GM21390 (cell line): ENCODE measurements around the gene ERICH6B.

ENCODE experiments used
- ATAC-seq: cut with Tn5 transposase; IDR thresholded peaks from one replicate; pipeline ENCODE4 v1.9.1; 2021; ENCODE audit not compliant: unreplicated experiment

The ERICH6B gene

DNA sequence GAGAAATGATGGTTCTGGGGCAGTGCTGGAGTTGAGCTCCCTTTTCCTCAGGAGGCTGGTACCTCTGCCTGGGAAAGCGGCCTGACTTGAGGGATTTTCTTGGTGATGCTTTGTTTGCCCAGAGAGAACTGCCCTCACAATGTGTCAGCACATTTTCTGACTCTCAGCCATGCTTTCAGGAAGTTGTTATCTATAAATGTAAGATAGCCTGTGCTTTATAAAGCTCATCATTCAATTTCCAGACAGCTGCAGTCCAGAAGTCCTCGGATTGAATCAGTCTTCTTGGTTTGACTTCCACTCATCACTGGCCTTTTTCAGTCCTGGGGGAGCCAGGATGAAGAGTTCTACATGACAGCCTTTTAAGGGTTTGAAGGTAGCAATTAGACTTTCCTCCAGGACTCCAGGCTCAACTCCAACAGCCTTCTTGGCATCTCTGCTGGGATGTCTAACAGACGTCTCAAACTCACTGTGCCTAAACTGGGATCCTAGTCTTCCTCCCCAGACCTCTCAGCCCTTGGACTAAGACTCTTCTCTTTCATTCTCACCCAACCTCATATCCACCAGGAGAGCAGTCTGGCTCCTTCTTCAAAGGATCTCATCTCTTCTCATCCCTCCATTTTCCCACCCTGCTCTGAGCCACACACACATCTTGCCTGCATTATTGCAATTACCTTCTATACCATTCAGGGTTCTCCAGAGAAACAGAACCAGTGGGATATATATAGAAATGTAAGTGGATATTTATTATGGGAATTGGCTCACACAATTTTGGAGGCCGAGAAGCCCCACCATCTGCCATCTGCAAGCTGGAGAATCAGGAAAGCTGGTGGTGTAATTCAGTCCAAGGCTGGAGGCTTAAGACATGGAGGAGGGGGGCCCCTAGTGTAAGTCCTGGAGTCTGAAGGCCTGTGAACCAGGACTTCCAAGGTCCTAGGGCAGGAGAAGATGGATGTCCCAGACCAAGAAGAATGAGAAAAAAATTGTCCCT lies 13.1 kb downstream of the ERICH6B start:
- no peak for ATAC-seq

DNA sequence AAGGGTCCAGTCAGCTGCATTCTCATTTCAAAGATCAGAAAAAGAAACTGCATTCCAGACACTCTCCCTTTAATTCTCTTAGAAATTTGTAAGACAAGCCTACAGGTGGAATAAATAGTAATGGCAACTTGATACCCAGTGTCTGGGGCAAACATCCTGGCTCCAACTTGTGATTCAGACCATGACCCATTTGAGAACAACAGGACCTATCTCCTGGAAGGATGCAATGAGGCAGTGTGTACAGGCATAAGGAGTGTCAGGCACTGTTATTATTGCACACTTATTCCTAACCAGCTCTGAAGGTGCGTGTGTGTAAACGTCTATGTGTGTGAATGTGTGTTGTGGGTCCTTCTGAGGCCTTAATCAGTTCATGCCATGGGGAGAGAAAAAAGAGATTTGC lies 13.9 kb downstream of the ERICH6B start:
- no peak for ATAC-seq

DNA sequence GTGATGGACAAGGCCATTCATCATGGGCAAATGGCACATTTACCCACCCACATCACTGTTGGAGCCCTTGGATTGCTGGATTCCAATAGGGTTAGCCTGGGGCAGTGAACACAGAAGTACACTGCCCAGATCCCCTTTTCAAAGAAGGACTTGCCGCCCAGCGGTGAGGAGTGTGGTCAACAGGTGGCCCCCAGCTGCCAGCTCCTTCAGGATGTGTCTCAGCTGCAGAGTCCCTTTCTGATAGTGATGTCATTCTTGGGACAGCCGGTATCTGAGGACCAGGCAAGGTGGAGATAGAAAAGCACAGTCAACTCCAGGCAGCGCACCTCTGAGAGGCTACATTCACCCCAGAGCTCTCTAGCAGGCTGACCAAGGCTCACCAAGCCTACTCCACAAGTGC lies 16.9 kb downstream of the ERICH6B start:
- ATAC-seq: no peak

DNA sequence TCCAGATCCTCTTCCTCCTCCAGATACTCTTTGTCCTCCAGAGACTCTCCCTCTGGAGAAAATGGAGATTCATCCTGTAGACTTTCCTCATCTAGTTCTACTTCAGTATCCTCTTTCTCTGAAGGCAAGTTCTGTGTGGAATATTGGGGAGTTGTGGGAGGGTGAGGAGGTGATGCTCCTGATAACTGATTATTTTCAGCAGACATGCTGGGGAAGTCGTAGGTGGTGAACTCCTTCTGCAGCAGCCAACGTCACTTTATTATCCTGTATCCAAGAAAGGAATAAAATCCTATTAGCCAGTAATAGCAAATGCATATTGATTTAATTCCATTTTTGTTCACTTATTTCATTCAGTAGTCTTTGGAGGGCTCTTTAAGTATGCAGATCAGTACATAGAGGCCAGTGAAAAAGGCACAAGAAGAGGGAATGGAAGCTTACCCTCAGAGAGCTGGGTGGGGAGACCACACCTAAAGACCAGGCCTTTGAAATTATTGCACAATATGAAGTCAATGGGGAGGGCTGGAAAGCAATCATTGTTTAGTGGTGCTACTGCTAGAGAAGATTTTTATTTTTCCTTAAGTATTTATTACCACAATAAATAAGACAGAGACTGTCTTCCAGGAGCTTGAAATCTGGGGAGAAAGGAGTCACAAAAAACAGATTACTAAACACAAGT lies 18.6 kb downstream of the ERICH6B start:
- no peak for ATAC-seq

DNA sequence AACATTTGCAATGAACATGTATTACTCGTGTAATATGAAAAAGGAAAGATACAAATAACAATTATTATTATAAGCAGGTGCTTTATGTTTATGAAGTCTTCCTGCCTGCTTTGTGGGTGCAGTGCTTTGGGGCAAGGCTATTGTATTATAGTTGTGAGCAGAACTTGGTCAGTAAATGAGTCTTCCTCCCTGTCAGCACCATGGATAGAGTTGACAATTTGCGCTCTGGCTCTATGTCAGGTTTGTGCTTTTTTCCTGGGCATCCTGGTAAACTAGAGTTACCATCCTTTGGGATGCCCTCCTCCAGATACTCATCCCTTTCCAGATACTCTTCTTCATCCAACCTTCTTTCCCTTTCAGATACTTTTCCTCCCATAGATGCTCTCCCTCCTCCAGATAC lies 19.6 kb downstream of the ERICH6B start:
- ATAC-seq: no peak

DNA sequence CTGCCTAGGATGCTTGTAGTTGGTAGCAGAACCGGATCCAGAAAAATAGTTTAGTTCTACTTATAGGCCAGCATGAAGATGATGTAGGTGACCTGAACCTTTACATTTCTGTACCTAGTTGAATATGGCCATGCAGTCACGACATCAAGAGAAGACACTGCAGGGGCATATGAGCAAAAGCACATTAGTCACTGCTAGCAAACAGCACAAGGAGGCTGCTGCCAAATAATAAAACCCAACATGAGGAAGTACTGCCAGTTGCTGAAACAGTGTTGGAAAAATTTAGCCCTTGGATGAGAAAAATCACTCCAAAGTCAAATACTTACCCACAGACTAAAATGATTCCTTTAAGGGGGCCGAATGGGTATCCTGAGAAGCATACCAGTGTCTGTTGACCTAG lies 20.8 kb downstream of the ERICH6B start:
- ATAC-seq: no peak

DNA sequence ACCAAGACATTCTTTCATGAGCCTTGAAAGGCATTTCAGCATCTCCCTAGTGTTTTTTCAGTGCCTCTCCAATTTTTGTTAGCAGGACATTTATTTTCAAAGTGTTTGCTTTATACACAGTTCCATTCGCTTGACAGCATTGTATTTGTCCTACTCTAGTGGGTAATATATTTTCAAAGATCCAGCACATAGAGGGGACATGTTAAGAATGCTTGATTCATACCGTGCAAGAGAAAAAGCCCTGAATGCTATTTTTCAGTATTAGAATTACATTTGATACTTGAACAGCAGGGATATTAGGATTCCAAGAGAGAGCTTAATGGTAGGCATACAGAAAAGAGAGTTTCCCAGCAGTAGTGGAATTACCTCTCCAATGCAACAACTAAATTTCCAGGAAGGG lies 21.3 kb downstream of the ERICH6B start:
- ATAC-seq: no peak

DNA sequence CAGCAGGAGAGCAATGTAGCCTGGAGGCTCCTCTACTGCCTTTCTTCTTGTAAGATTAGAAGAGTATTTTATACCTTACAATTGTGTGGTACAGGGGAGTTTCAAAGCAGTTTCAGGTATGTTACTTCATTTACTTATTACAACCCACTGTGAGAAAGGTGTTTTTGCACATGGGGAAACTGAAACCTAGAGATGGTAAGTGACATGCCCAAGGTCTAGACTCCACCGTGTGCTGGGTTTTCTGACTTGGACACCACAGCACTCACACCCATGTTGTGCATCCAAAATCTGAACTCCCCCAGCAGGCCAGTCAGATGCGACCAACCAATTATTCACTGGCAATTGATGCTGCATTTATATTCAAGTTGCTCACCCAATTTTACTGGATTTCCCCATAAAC lies 22.8 kb downstream of the ERICH6B start:
- peak; percentile 61 for ATAC-seq

DNA sequence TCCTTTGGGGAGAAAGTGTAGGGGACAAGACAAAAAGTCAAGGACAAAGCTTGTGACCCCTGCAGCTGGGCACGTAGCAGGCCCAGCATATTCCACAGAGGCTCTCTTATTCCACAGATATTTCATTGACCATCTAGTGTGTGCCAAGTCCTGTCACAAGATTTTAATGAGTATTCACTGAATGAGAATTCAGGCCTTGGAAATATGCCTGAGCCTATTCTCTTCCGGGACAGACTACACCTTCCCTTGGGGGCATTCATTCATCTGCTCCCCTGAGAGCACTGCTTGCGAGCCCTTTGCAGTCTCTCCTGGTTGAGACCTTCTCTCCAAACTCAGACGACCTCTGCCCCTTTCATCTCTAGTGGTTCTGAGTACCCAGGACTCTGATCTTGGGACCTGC lies 25.5 kb downstream of the ERICH6B start:
- ATAC-seq: no peak

DNA sequence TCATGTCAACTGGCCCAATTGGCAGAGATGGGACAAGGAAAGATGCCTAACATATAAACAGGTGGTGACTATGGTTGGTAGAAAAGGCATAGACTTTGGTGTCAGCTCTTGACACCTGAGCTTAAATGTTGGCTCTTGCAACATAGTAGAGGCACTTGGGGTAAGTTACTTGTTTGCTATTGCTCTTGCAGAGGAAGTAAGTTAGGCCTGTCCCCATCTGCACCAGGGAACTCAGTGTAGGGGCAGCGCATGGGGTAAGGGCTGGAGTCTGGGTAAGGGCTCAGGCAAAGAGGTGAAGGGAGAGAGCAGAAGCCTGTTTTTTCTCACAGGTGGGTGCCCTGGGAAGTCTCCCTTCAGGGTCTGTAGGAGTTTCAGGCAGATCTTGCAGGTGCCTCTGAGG lies 27.6 kb downstream of the ERICH6B start:
- ATAC-seq: no peak

DNA sequence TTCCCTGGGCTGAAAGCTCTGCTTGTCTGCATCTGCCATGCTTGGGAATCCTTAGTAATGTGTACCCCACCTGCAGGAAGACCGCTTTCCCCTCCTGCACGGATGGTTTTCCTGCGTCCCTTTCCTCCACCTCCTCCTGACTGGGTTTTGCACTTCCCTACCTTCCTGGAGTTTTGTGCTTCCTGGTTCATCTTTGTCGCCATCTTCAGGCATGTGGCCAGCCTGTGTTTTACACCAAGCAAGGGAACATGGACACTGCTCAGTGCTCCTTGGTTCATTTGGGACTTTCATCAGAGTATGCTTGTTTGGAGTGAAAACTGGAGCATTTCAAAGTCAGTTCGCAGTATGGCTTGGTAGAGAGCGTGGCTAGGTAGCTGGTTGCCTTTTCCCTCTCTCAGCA lies 30.7 kb downstream of the ERICH6B start:
- no peak for ATAC-seq

DNA sequence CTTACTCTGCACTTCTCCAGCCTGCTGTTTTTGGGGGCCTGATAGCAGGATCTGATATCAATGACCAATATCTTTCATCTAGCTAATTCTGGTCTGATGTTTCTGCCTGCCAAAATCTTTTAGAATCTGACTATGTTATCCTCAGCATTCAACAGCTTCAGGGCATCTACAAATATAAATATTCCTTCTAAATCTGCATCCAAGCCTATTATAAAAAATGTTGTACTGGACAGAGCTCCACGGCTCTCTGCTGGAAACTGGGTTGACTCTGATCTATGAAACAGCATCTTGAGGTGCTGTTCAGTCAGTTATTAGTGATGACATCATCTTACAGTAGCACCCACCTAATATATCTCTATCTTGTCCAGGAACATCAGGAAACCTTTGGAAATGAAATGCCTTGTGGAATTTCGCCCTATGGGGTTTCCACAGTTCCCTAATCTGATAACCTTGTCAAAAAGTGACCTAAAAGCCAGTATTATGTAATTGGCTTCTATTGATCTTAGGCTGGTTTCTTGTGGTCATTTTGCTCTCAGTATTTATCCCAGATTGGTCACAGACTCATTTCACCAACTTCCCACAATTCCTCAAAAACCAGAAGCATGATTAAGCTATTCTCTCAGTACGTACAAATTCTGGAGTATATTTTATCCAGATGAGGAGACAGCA lies 33.0 kb downstream of the ERICH6B start:
- ATAC-seq: no peak

DNA sequence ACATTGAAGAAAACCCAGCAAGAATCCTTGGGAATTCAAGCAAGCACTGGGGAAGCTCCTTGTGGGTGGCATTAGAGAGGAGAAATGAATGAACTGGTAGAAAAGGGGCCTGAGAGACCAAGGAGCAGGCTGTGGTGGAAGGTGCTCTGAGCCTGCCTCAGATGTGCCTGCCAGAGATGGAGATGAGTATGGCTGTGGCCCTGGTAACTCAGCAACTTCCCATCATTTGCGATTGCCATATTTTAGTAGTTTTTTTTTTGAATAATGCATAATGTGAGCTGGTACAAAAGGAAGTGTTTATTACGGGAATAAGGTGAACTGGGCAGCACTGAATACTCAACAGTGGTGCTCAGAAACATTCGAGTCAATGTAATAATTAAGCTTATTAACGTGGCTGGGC lies 39.1 kb downstream of the ERICH6B start:
- no peak for ATAC-seq

DNA sequence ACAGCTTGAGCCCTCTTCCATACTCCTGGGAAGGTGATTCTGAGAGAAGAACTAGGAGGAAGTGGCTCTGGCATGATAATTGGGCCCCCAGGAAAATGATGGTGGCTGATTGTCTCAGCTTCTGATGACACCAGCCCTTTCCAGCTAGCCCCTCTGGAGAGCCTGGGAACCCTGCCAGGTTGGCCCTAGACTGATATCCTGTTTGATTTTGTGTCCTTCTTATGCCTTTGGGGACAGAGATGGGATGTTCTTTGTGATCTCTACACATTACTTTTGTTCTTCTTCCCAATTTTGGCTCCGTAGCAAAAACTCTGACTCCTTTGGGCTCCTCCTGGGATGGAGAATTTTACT lies 39.7 kb downstream of the ERICH6B start:
- ATAC-seq: no peak

DNA sequence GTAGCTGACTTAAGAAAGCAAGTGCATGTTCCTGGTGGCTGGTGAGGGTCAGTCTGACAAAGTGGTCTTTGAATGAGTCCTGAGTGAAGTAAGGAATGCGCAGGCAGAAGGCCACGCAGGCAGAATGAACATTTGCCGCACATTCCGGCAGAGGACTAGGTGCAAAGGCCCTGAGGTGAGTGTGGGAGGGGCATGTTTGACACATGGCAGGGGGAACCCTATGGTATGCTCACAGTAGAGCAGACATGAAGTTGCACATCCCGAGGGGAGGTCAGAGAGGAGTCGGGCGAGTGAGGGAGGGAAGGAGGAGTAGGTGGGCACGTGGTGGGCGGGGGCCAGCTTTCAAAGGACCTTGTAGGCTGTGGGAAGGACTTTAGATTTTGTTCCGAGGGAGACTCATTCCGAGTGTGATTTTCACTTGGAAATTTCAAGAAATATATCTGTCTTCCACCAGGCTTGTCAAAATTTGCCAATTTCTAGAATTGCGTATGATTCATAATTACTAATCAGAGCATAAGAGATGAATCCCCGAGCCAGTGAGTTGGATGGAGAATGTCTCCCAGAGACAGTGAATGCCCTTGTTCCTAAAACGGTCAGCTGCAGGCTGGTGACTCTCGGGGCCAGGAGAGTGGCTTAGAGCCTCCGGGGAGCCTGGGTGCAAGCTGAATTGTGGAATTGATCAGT lies 40.3 kb downstream of the ERICH6B start:
- no peak for ATAC-seq

DNA sequence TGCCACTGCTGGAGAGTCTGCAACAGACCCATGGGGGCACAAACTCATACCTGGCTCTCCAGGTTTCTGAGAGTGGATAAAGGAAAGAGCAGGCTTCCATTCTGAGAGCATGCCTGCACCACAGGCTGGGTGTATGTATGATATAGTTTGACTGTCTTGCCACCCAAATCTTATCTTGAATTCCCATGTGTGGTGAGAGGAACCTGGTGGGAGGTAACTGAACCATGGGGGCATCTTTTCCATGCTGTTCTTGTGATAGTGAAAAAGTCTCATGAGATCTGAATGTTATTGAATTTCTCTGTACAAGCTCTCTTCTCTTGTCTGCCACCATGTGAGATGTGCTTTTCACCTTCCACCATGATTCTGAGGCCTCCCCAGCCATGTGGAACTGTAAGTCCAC lies 50.2 kb downstream of the ERICH6B start:
- no peak for ATAC-seq

DNA sequence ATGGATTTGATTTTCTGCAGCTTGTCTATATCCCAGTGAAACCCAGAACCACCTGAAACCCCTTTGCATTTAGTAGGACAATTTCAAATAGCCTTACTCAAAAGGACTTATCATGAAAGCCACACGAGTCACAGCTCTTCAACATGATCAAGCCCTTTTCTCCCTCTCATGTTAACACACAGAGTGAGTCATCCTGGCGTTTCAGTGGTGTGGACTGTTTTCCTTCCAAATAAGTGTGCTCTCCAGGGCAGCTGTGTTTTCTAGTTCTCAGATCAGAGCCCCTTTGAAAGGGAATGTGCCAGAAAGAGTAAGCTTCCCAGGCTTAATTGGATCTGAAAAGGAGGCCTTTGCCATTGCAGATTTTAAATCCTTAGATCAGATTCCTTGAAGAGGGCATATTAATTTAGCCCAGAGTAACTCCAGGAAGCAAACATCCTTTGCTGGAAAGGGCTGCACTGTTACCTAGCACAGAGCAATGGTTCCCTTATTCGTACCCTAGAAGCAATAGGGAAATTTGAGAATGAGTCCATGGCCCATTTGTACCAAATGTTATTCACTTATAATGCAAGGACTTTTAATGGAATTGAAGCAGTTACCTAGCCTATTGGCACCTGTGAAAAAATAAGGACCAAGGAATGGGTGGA lies 51.3 kb downstream of the ERICH6B start:
- no peak for ATAC-seq

DNA sequence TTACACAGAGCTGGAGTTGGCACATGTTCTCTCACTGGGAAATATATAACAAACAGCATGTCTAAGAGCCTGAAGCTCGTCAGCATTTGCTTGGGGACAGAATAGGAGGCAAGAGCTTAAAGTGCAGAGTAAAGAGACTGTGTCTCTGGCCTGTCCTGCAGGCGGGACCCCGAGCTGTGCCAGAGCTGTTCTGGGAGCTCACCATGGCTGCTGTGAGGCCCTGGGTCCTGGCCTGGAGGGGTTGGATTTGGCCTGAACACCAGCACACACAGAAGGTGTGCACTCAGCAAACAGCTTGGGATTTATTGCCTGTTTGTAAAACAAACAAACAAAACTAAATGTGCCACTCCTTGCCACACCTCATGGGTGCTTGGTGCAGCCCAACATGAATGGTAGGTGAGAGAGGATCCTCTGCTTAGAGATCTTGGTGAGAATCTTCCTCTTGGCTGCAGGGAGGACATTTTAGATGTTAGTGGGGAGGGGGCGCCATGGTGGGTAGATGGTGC lies 60.9 kb downstream of the ERICH6B start:
- no peak for ATAC-seq

DNA sequence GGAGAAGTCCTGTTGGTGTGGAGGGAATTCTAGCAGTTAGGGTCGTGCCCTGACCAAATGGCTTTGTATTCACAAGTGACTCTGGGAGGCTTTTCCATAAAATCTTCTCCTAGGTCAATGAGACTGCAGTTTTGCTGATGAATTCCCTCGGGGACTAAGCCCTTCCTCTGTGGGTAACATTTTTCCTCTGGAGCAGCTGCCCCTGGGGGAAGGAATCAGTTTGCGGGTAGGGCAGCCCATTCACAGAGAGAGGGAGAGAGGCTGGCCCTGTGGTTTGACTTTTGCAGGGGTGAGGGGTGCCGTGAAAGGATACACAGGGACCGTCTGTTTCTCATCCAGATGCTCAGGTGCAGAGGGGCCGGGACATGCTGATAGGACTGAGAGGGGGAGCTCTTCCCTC lies 67.3 kb downstream of the ERICH6B start:
- ATAC-seq: no peak

DNA sequence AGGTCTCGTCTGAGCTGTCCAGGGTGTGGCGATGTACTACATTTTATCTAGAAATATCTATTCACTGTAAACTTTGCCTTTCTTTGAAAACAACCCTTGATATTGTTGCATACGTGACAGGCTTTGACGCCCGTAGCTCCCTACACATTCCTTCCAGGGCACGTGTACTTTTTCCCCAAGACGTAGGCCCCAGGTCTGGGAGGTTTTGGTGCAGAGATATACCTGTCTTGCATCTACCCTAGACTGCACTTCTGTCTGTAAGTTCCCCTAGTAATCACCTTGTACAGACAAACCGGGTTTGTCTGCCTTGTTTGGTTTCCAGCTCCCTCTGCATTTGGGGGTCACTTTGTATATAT lies 69.2 kb downstream of the ERICH6B start:
- no peak for ATAC-seq
